IPS DF 4.7 (cell line): ENCODE data around the gene DNHD1.

ENCODE experiments used
- DNase-seq: peaks from one replicate; pipeline ENCODE4 v3.0.0-alpha.2; 2013; ENCODE audit warnings: low spot score; ENCODE audit errors: extremely low read depth

Gene DNHD1

DNA sequence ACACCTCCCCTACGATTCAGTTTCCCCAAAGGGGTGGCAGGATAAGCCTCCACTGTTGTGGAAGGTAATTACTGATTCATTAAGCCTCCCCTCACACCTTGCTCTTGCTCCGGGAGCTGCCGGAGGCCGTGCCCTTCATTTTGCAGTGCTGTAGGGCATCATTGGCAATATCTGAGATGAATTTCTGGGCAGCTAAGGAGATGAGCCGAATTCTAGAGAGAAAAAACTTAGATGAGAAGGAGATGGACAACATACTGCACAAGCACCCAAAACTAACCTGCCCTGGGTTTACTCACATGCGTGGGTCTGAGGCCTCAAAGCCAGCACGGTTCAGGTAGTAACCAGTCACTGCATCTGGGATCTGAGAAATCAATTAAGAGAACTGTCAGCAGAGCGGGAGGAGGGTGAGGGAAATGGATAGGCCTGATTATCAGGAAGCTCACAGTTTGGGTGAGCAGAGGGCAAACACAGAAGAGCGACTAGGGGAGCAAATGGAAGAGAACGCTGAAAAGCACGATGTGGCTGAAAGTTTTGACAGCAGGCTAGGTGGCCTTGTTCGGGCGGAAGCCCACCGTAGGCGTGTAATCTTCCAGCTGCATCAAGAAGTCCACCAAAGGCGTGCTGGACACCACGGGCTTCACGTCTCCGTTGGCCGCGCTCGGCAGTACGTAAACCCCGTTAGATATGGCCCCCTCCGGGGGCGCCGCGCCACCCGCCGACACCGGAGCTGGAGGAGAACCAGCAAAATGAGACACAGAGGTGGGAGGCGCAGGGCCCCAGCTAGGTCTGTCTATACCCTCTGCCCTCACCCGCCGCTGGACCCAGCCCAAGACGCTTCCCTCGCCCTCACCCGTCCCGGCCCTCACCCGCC, 114.2 kb downstream of the DNHD1 start:
- no peak for DNase-seq

DNA sequence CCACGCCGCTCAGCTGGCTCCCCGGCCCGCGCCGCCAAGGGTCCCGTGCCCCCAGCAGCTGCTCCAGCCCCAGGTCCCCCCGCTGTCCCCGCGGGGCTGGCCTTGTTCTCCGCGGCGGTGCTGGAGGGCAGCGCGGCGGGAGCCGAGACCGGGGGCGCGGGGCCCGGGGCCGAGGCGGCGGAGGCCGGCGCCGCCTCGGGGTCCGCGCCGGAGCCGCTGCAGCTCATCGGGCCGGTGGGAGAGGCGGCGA, 114.8 kb downstream of the DNHD1 start:
- DNase-seq, result no peak

DNA sequence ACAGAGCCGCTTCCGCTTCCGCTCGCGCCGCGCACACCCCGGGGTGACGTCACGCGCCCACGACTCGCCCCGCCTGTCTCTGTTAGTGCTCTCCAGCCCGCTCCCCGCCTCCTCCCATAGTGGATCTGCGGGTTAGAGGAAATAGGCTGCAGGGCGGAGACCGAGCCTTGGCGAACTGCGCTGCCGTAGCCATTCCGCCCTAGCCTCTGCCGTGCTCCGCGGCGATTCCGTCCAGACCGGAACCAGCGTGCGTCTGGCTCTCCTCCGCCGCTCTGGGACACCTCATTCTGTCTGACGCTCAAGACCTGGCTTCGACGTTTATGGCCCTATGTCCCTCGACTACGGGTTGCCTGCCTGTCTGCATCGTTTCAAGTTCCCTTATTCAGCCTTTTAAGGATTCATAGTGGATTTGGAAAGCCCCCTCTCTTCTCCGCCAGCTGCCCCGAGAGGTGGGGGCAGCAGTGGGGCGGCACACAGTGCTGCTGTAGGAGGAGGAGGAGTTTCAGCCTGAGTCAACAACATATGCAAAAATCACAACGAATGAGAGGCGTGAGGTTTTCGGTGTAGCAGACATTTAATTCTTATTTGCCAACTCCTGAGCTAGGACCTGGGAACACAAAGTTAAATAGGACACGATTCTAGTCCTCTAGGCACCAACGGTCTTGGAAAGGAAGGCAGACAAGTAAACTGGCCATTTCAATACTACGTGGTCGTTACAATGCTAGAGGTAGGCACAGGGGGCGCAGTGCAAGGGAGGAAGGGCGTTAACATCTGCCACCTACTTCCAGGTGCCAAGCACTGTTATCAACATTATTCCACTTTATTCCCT, 115.3 kb downstream of the DNHD1 start, which contains the start of gene TAF10:
Gene TAF10, minus strand, starts transcription at position 4 of the 829 bp plus-strand sequence. CDS start 27 bp downstream, outside the sequence.
- no peak for DNase-seq

DNA sequence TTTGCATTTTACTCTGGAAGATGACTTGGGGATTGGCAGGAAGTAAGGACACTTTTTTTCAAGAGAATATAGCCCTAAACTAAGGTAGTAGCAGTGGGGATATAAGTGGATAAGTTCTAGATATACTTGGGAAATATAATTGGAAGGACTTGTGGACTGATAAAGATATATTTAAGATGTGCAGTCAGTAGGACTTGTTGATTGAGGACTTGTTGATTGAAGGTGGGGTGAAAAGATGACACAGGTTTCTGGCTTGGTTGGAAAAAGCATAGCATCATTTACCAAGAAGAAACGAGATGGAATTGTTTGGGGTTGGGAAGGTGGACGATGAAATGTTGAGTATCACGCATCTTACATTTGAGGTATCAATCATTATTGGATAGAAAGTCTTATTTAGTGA, 116.4 kb downstream of the DNHD1 start:
- no peak for DNase-seq

DNA sequence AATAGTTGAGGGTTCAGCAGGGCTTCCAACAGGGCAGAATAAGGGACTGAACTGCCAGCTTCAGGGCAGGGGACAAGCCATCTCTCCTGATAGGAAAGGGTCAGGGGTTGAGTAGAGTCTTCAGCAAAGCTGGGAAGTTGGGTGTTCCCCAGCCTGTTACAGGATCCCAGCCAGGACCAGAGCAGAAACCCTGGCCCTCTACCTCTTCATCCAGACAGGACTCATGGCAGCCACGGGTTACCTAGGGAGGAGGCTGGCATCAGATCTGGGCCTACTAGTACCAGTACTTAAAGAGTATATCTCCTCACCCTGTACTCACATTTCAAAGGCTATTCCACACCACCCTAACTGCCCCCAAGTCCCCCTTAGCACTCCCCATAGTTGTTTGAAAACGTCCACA, 117.4 kb downstream of the DNHD1 start:
- no peak for DNase-seq

DNA sequence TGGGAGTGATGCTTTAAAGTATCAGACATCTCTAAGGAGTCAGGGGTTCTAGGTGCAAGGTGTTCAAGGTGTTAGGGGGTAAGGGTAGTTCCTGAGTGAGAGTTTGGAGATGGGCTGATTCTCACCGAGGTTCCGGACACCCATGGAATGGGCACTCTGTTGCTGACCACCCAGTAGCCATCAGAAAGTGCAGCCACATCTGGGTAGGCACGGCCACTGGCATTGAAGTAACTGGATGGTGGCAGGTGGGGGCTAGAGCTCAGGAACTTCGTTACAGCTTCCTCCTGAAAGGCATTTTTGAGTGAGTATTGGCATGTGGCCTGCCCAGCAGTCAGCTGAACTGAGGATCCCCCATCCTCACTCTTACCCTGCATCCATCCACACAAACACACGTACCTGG, 118.0 kb downstream of the DNHD1 start:
- no peak for DNase-seq

DNA sequence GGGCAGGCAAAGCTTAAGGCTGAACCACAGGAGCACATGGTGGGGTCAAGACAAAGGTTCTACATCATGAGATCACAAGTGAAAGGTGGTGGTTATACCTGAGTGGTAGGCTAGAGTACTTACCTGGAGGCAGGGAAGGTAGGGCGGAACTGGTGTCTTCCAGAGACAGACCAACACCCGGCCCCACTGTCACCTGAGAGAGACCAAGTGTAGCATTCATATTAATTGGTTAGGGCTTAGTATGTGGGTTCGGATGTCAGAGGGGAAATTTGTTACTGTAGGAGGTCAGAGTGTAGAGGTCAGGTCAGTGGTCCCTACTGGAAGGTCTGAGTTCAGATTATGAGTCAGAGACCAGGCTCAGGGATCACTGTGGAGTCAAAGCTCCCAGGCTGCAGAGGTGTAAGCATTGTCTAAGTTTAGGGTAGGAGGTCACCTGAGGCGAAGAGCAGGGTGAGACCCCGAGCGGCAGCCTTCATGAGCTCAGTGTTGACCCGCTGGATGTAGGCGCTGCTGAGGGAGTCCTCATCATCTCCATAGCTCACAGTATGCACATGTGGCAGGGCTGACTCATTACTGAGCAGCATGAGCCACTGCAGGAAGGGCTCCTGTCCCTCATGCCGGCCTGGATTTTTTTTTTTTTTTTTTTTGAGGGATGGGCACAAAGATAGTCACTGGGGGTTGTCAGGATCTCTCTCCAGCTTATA, 119.0 kb downstream of the DNHD1 start:
- no peak for DNase-seq

DNA sequence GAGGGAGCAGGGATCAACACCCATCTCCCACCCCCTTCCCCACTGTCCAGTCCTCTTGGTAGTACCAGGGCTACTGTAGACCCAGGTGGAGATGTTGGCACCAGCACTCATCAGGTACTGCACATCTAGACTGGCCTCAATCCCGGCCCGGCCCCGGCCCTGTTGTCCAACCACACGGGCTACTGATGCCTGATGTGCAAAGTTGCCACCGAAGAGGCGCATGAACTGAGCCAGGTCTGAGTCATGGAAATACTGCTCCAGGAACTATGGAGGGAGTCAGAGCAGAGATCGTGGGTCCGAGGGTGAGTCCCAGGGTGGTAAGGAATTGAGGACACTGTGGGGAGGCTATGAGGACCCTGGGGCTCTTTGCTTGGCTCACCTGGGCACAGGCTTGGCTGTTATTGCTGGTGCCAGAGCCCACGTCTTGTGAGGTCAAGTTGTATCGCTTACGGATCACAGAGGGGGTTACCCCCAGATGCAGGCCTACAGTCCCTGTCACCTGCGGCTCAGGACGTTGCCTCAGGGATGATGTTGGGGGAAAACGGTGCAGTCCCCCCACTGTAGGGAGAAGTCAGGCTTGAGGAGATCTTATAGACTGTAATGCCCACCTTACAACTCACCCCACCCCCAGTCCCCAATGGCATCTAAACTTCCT, 119.6 kb downstream of the DNHD1 start:
- no peak for DNase-seq

DNA sequence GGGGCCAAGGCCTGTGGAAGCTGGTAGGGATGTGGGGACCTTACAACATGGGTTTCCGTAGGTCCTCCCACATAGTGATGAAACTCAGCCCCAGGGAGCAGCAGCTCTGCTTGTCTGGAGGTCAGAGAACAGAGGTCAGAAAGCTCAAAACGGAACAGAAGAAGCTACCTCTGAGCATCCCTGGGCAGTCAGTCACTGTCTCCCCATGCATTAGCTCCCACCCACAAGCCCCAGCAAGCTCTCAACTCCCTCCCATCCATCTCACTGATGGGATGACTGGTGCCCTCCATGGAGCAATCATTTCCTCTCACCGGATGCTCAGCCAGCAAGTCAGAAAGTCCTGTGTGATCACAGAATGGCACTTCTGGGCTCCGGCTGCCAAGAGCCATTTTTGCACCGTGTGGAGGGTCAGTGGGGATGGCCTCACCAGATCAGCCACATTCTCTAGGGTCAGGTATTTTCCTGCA, 120.3 kb downstream of the DNHD1 start:
- no peak for DNase-seq

DNA sequence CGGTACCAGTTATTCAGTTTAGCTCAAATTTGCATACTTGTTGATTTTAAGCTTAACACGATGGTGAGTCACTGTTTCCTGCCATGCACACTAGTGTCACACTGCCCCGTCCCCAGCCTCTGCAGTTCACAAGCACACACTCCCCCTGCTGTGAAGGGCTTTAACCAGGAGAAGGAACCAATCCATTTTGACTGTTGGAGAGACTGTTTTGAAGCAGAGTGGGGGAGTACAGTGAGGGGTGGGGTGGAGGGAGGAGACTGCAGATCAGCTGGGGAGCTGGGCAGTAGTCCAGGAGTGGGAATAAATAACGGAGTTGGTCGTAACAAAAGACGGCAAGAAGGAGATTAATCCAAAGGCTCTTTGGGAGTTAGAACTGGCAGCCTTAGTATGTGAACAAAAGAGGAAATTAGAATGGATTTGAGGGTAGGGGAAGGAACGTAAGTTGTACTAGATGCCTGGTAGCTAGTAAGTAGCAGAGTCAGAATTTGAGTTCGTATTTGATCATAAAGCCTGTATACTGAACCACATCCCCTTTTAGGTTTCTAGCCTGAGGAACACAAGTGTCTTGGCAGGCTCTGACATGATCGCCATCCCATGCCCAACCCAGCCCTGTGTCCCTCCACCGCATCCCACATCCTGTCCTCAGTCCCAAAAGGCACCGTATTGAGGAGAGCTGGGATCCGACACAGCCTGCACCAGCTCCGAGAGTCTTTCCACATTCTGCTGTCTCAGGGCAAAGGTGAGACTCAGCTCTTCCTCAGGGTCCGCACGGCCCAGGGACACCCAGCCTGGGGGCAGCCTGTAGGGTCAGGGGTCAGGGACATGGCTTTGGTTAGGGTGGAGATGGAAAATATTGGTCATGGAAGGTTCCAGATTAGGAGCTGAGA, 121.3 kb downstream of the DNHD1 start:
- no peak for DNase-seq

DNA sequence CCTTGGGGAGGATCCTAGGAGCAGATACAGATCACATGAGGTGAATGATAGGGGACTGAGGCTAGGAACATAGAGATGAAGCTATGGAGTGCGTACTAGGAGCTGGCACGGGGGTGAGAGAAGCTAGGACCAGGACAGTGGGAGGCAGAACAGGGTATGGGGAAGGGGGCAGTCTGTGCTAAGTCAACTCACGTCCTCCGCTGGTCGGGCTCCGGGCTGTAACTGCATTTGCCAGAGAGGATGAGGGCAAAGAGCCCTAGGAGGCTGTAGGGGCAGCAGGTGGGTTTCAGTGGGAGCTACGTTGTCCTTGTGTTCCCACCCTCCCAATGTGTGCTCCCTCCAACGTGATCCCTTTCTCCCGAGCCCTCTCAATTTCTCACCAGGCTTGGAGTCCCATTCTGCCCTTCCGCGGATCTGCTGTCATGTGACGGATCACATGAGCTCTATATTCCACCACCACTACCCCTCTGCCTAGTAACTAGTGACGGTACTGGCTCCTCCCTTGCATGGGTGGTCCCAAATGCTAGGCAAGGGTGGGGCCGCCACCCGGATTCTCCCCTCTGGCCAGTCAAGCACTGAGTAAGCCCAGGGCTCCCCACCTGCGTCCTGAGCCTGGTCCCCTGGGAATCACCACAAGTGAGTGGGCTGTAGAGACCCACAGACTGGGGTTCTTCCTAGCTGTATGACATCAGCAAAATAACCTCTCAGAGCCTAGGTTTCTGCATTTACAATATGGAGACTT, 122.1 kb downstream of the DNHD1 start, which contains the start of gene TPP1:
Gene TPP1, minus strand, starts transcription at position 419 of the 742 bp plus-strand sequence. Its CDS starts 22 bp downstream, at position 397.
- DNase-seq, result no peak

DNA sequence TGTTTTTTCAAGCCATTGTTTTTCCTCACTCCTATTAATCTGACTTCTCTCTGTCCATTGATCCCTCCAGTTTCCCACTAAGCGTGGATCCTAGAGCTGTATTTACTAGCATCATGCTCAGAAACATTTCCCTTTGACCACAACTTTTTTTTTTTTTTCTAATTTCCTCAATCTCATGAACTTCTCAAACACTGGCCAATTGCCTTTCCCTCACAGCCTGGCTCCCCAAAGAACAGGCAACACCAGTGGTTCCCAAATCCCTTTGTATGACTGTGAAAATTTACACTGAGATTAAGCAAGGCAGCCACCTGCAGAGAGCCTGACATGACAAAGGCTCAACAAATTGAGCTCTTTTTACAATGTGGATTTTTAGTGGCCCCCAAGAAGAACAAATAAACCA, 123.6 kb downstream of the DNHD1 start:
- no peak for DNase-seq
